GM21786 (cell line): Measurements from ENCODE around the gene AQP2.

Experiments
- ATAC-seq: cut with Tn5 transposase; IDR thresholded peaks from one replicate; pipeline ENCODE4 v1.9.1; 2021; ENCODE audit not compliant: unreplicated experiment

Gene AQP2, protein sequence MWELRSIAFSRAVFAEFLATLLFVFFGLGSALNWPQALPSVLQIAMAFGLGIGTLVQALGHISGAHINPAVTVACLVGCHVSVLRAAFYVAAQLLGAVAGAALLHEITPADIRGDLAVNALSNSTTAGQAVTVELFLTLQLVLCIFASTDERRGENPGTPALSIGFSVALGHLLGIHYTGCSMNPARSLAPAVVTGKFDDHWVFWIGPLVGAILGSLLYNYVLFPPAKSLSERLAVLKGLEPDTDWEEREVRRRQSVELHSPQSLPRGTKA

DNA sequence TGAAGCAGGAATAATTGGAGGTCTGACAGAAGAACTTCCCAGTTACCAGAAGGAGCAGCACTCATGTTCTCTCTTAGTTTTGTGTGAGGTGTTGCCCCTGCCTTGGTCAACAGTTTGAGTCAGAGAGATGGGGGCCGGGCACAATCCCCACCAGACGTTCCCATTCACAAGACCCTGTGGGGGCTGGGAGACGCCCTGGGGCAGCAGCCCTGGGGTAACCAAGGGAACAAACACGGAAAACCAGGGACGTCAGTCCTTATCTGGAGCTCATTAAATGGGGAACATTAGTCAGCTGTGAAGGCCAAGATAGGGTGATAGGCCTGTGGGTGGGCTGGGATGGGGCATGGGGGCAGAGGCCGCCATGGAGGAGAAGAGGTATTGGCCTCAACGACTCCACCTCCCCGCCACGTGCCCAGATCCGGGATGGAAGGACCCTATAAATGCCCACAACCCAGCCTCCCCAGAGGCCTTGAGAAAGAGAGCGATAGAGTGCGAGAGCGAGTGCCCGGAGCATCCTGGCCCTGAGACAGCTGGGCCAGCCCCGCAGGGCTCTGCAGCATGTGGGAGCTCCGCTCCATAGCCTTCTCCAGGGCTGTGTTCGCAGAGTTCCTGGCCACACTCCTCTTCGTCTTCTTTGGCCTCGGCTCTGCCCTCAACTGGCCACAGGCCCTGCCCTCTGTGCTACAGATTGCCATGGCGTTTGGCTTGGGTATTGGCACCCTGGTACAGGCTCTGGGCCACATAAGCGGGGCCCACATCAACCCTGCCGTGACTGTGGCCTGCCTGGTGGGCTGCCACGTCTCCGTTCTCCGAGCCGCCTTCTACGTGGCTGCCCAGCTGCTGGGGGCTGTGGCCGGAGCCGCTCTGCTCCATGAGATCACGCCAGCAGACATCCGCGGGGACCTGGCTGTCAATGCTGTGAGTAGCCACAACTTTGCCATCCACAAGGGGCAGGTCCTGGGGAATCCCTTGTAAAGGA is at the start of gene AQP2:
Gene AQP2 (plus strand): TSS at position 465 of the 979 bp plus-strand sequence. CDS start 94 bp downstream, at position 559.
- ATAC-seq, result no peak

DNA sequence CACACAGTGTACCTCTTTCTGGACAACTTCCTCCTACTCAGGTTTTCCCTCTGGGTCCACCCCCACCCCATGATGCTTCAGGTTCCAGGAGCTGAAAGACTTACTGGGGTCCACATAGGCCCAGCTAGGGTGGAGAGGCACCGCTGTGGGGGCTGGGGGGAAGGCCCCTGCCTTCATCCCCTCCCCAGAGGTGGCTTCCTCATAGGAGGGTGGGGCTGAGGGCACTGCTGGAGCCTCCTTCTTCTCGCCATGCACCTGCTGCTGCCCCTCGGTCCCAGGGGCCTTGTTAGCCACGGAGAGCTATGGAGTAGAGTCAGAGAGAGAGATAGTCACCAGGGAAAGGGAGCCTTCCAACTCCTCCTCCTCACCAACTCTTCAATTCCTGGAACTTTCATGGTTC is 49.5 kb upstream of the AQP2 start:
- ATAC-seq, result no peak

DNA sequence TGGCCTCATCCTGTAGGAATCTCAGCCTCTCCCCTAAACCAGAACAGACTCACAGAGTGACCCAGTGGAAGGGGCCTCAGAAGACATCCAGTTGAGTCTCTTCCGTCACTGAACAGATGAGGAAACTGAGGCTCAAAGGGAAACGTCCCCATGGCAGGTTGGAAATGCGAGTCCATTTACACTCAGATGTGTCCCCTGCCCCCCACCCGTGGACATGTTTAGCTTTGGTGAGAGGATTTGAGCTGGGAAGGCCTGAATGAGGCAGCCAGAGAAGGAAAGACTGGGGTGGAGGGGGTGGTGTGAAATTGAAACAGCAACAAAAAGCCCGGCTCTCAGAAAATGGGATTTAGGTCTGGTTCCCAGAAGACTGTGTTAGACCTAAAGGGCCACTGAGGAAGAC is 48.6 kb upstream of the AQP2 start:
- no peak for ATAC-seq

DNA sequence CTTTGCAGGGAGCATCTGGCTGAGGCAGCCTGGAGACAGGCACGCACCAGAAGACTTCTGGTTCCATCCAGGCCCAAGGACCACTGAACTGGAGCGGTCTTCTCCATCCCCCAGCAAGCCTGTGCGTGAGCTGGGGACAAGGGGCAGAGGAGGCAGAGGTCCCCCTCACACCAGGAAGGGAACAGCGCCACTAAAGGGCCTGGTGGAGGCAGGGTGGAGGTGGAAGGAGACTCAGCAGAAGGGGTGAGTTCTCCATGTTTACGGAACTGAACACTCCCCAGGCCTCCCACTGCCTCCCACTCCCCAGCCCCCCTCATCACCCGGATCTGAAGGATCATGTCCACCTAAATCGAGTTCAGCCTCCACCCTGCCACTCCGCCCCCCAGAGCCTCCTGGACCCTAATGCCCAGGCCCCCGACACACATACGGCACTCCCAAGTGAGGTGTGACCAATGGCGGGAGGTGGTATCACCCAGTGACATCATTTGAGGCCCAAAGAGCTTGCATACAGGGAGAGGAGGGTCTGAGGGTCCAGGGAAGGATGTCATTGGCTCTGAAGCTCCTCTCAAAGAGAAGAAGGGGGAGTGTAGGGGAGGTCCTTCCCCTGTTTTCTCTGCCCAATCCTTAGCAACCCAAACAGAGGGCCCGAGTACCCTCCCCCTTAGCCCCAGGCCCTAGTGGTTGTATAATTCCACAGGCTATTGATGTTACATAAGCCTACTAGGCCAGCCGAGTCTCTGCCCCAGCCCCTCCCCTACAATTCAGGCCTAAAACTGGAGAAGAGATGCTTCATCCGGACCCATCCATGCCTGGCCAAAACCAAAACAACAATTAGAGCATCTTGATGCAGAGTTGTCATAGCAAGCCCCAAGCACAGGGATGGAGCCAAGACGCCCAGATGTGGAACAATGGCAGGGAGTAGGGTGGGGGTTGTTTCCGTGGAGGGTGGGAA is 47.9 kb upstream of the AQP2 start:
- no peak for ATAC-seq

DNA sequence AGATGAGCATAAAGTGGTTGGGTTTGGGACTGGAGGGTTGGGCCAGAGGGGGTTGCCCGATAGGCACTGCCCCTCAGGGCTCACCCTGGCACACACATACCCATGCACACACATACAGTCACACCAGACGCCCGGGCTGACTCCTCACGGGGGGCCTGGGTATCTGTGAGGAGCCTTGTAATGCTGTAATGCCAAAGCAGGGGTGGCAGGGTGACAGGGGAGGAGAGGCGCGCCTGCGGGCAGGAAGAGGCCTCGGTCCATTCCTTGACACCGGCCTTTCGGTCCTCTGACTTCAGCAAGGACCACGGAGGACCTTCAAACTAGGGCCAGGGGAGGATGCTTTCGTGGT is 47.2 kb upstream of the AQP2 start:
- no peak for ATAC-seq

DNA sequence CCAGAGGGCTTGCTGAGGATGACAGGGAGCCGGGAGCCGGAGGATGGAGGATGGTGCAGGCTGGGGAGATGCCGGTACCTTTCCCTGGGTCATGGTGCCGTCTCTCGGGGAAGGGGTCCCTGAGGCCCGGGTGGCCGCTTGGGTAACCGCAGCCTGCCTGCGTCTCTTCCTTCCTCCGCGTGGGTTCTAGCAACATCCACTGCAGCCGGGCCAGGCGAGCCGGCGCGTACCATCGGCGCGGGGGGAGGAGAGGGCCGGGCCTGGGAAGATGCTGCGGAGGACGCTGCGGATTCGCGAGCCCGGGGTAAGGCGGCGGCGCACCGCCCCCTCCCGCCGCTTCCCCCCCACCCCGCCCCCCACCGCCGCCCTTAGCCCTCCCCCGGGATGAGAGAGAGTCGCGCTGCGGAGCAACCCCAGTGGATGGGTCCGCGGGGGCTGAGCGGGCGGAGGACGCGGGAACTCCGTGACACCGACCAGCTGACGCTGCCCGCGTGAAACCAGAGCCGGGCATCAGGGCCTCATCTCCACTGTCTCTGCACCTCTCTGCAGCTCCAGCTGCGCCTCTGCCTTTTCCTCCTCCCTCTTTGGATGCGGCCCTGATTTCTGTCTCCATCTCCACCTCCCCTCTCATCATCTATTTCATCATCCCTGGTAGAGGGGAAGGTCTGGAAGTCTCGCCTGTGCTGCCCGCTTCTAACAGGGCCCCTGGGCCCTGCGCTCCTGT is 46.7 kb upstream of the AQP2 start, which contains the start of gene FAIM2:
Gene FAIM2 (minus strand): TSS at position 201 of the 724 bp plus-strand sequence. CDS start 108 bp downstream, at position 93.
- no peak for ATAC-seq

DNA sequence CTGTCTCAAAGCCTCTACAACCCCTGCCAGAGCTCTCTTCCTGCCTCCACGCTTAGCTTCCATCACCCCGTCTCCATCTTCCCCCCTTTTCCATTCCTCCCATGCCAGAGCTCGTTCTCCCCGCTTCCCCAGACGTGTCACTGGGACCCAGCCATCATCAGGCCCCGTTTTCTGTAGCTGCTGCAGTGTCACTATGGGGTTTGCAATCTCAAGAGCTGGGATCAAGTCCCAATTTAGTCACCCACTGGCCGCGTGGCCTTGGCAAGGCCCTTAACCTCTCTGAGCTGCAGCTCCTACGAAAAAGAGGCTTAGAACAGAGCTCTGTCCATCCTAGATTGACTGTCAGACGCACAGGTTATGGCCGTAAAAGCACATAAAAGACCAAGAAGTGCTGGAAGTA is 45.9 kb upstream of the AQP2 start:
- no peak for ATAC-seq

DNA sequence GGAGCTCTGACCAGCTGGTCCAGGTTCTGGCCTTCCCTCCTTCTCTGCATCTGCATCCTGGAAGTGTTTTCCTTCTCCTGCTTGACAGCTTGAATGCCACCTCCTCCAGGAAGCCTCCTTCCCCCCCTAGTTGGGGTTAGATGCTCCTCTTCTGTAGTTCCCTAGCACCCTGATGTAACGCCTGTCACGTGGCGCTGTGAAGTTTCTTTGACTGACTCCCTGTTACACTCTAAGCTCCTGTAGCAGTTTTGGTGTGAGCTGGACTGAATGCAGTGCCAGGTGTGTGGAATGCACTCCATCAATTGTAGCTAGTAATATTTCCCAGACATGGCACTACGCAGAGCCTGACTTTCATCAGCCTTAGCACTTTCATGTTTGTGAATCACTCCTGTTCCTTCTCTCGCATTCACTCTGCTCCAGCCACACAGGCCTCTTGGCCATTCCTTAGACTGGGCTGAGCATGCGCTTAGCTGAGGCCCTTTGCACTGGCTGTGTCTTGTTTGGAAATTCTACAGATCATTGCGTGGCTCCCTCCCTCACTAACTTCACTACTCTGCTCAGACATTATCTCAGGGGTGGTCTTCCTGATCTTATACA is 44.7 kb upstream of the AQP2 start:
- no peak for ATAC-seq

DNA sequence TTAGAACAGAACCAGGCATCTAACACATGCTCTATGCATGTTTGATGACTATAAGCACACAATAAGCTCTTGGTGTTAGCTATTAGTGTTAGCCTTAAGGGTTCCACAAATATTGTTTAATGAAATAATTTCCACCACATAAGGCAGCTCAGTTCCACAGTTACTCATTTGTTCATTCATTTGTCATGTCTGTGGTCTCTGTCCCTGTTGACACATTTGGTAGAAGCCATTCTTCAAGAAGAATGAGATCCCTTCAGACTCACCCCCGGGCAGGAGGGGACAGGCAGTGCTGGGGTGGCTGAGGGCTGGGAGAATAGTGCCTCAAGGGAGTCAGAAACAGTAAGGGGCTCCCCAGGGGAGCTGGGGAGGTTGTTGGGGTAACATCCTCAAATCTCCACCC is 43.2 kb upstream of the AQP2 start:
- ATAC-seq, result no peak

DNA sequence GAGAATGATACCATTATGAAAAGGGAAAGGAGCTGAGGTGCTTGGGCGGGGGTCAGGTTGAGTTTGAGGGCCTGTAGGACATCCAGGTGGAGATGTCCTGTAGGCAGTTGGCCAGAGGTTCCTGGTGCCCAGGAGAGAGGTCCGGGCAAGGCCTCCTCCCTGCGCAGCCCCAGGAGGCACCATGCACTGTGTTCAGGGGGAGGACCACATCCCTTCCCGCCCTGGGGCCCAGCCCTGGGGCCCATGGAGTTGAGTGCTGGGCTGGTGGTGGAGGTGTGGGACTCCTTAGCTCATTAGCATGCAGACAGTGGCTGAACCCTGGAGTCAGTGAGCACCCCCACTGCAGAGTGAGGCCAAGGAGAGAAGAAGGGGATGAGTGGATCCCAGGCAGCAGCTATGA is 41.2 kb upstream of the AQP2 start:
- ATAC-seq, result no peak

DNA sequence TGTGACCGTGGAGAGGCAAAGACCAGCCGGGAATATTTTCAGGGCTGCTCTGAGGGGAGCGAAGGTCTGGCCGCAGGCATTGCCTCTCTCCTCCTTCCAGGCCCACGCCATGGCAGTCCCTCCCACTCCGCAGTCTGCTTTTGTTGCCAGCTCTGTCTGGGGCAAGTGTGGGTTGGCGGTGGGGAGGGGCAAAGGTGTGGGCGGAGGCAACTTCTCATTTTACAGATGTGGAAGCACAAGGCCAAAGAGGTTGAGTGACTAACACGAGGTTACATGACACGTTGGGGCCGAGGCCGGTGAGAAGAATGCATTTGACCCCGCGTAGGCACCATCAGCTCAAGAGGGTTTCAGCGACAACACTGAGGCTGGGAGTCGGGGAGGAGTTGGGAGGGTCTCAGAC is 40.7 kb upstream of the AQP2 start:
- no peak for ATAC-seq

DNA sequence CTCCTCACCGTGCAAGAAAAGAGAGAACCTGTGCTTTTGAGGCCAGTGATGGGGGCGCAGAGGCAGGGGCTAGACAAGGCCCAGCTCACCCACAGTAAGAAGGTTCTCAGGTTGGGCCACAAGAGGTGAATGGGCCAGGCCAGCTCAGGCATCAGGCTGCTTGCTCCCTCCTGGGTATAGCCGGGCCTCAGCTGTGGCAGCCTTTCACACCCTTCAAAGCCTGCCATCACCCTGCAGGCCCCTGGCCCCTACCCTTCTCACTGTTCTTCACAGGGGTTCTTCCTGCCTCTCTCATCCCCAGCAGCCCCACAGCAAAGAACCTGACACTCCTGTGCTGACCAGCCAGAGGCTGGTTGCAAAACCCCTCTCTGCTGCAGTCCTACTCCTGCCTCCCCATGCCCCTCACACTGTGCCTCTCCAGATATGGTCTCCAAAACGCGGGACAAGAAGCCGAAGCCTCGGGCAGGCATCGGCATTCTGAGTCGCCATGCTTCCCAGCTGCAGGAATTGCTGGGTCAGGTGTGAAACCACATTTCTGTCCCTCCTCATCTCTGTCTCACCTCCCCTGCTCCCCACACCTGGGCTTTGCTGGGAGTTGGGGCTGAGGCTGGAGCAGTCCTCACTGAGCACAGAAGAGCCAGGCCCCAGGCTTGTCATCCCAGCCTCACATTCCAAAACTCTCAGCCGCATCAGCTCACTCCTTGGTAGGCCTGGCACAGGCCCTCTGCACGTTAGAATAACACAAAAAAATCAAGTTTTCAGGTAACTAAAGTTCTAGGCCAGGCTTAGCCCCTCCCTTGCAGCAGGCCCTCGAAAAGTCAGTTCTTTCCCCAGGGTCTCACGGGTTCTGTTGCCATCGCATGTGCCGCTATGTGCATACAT is 40.0 kb upstream of the AQP2 start:
- ATAC-seq, result no peak

DNA sequence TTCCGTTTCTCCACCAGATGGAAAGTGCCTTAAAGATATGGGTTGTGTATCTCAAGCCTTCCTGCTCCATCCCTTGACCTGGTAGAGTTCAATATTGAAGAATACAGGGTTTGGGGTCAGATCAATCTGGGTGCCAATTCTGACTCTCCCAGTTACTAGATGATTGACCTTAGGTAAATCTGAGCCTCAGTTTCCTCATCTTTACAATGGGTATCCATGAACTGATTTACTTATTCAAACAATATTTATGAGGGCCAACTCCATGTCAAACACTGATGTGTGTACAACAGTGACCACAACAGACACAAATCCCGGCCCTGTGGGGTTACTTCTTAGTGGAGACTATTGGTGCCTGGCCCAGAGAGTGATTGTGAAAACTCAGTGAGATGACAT is 39.3 kb upstream of the AQP2 start:
- no peak for ATAC-seq

DNA sequence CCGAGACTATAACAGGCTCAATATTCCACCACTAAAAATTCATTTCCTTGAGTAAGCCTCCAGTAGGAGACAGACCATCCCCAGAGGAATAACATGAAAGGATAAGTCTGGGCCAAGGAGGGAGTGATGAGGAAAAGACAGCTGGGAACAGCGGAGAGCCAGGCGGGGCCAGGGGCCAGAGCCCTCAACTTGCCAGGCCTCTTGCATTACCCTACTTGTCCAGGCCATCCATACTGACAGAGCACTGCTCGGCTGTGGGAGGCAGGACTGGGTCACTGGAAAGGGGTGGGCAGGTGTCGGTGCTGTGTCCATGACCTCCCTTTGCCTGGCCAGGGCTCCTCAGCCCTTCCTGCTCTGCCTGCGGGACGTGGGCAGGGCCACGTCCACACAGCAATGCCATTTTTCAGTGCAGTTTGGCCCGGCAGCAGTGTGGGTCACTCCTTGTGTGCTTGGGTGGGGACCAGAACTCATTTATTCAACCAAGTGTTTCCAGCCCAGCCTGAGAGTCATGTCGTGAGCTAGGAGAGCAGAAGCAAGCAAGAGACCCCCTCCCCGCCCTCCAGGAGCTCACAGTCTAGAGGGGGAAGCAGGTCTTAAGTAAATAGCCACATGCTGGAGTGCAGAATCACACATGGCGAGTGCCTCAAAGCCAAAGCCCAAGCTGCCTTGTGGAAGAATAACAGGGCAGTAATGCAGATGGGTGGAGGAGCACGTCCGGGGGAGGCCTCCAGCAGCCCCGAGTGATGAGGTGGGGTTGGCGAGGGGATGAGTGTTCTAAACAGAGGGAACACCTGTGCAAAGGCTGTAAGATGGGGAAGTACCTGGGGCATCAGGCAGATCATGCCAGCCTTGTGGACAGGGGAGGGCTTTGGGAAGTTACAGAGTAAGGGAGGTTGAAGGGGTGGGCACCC is 37.9 kb upstream of the AQP2 start:
- ATAC-seq, result no peak

DNA sequence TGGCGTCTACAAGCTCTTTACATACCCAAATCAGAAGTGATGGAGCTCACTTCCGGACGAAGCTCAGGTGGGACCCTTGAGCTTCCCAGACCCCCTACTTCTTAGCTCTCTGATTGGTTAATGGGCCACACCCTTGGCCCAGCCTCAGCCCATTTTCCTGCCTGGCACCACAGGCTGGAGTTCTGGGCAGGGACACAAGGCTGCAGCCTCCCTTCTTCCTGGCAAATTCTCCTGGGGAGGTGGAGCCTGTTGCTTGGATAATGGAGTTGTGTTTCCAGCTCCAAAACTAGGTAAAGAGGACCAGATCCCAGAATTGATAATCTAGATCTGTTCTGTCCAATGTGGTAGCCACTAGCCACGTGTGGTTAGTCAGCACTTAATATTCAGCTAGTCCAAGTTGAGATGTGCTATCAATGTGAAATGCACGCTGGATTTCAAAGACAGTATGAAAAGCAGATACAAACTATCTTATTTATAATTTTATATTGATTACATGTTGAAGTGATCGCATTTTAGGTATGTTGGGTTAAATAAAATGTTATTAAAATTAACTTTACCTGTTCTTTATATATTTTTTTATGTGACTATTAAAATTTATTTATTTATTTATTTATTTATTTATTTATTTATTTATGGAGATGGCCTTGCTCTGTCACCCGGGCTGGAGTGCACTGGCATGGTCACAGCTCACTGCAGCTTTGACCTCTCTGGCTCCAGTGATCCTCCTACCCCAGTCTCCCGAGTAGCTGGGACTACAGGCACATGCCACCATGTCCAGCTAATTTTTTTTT is 34.2 kb upstream of the AQP2 start:
- ATAC-seq, result no peak

DNA sequence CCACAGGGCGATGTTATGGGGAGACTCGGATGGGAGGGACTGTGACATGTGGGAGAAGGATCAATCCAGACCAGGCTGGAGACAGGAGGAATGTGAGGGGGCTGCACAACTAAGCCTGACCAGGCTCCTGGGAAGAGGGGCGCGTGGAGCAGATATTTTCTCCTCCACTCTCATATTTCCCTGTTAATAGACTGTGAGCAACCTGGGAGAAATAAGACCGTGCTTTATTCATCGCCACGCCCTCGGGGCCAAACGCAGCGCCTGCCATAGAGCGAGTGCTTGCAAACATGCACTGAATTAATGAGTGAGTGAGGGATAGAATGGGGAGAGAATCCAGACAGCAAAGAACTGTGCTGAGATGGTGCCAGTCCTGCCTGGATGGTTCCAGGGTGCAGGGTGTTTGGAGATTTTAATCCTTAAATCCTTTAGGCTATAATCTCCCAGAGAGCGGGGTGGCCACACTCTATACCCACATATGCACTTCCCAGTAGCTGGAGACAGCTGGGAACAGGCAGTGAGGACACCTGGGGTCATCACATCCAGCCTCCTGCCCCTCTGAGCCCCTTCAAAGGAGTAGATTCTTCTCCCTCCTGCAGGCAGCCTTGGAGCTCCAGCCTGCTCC is 33.3 kb upstream of the AQP2 start:
- no peak for ATAC-seq

DNA sequence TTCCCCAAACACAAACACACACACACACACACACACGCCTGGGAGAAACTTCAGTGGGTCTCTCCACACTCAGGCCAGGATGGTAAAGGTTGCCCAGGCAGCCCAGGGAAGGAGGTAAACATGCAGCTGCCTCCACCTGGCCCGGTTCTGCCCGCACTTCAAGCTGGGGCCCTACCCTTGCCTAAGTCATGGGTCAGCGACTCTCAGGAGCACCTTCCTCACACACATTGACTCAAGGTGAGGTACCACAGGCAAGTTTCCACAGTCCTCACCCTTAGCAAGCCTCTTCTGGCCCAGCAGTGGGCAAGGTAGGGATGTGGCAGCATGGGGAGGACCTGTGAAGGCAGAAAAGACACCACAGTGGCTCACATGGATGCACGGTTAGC is 32.8 kb upstream of the AQP2 start:
- no peak for ATAC-seq
